Neural cell (in vitro differentiated cells): ENCODE results near the gene FCER2. TPM values are rescaled to one million over a fixed set of nuclear protein-coding genes. Genes with fewer than 3 reads are reported as not detected.

ENCODE experiments used
- H2AFZ ChIP-seq: fragments of 200-600, 300-800 bp; sonication (generic), shearing (Covaris generic); 2 replicates; pipeline ENCODE4 v1.6.0; 2014; ENCODE audit warnings: low read depth, mild to moderate bottlenecking, antibody characterized with exemption, low read length, moderate library complexity
- H3F3A ChIP-seq: fragments of 200-600 bp; shearing (Covaris generic); 2 replicates; pipeline ENCODE4 v1.6.1; 2016; ENCODE audit warnings: mild to moderate bottlenecking, moderate library complexity, mixed read lengths, antibody characterized with exemption, low read length; ENCODE audit not compliant: insufficient read depth, poor library complexity, severe bottlenecking
- H3K27ac ChIP-seq: fragments of 200-600, 300-800 bp; sonication (generic), shearing (Covaris generic); 2 replicates; pipeline ENCODE4 v1.5.1; 2014; ENCODE audit warnings: mild to moderate bottlenecking, low read length, moderate library complexity
- H3K27me3 ChIP-seq: fragments of 300-800, 200-600 bp; sonication (generic), shearing (Covaris generic); 2 replicates; pipeline ENCODE4 v1.6.0; 2014; ENCODE audit warnings: mild to moderate bottlenecking, low read depth, low read length, moderate library complexity; ENCODE audit not compliant: insufficient read depth
- H3K36me3 ChIP-seq: fragments of 300-800, 200-600 bp; sonication (generic), shearing (Covaris generic); 2 replicates; pipeline ENCODE4 v1.5.1; 2014; ENCODE audit warnings: mild to moderate bottlenecking, antibody characterized with exemption, low read length, moderate library complexity; ENCODE audit not compliant: insufficient read depth
- H3K4me2 ChIP-seq: fragments of 300-800, 200-600 bp; sonication (generic), shearing (Covaris generic); 2 replicates; pipeline ENCODE4 v1.6.0; 2014; ENCODE audit warnings: mild to moderate bottlenecking, low read length
- H3K4me3 ChIP-seq: fragments of 300-800, 200-600 bp; sonication (generic), shearing (Covaris generic); 2 replicates; pipeline ENCODE4 v1.5.1; 2014; ENCODE audit warnings: mild to moderate bottlenecking, low read length, moderate library complexity
- H3K79me2 ChIP-seq: fragments of 200-600 bp; shearing (Covaris generic); replicated peaks from 2 replicates; pipeline ENCODE4 v1.6.0; 2014; ENCODE audit warnings: mild to moderate bottlenecking, low read length, moderate library complexity; ENCODE audit not compliant: insufficient read depth
- H3K9ac ChIP-seq: fragments of 300-800, 200-600 bp; sonication (generic), shearing (Covaris generic); 2 replicates; pipeline ENCODE4 v1.6.1; 2016; ENCODE audit warnings: mild to moderate bottlenecking, low read length, mixed read lengths
- H3K9me2 ChIP-seq: fragments of 200-600 bp; shearing (Covaris generic); 2 replicates; pipeline ENCODE4 v1.6.1; 2016; ENCODE audit warnings: mild to moderate bottlenecking, low read length, mixed read lengths; ENCODE audit not compliant: insufficient read depth
- H3K9me3 ChIP-seq: fragments of 200-600, 300-800 bp; sonication (generic), shearing (Covaris generic); 2 replicates; pipeline ENCODE4 v1.6.1; 2016; ENCODE audit warnings: mild to moderate bottlenecking, mixed run types, low read length, moderate library complexity, mixed read lengths
- H4K20me1 ChIP-seq: fragments of 200-600 bp; shearing (Covaris generic); 2 replicates; pipeline ENCODE4 v1.6.1; 2016; ENCODE audit warnings: mild to moderate bottlenecking, mixed run types; ENCODE audit not compliant: insufficient read depth
- CTCF ChIP-seq: fragments of 450-650 bp; IDR thresholded peaks from 2 replicates; pipeline ENCODE4 v1.5.1; 2014; ENCODE audit warnings: antibody characterized with exemption, mild to moderate bottlenecking, moderate library complexity; ENCODE audit not compliant: poor library complexity, severe bottlenecking
- EP300 ChIP-seq: fragments of 450-650 bp; conservative IDR thresholded peaks from 2 replicates; pipeline ENCODE4 v1.6.1; 2014; ENCODE audit warnings: antibody characterized with exemption, mild to moderate bottlenecking, moderate library complexity; ENCODE audit not compliant: poor library complexity, severe bottlenecking
- EZH2 ChIP-seq: fragments of 200-600, 300-800 bp; shearing (Covaris generic), sonication (generic); IDR thresholded peaks from 2 replicates; pipeline ENCODE4 v1.6.1; 2014; ENCODE audit warnings: antibody characterized with exemption, low read length, borderline replicate concordance, mild to moderate bottlenecking; ENCODE audit not compliant: insufficient read depth, poor library complexity, severe bottlenecking
- MXI1 ChIP-seq: fragments of 450-650 bp; conservative IDR thresholded peaks from 2 replicates; pipeline ENCODE4 v1.6.1; 2014; ENCODE audit warnings: antibody characterized with exemption, mild to moderate bottlenecking; ENCODE audit not compliant: poor library complexity, severe bottlenecking
- POLR2AphosphoS5 ChIP-seq: IDR thresholded peaks from 2 replicates; pipeline ENCODE4 v1.6.1; 2012
- RAD21 ChIP-seq: fragments of 450-650 bp; conservative IDR thresholded peaks from 2 replicates; pipeline ENCODE4 v1.6.1; 2014; ENCODE audit warnings: antibody characterized with exemption, mild to moderate bottlenecking, moderate library complexity
- SMC3 ChIP-seq: fragments of 450-650 bp; conservative IDR thresholded peaks from 2 replicates; pipeline ENCODE4 v1.6.1; 2014; ENCODE audit warnings: antibody characterized with exemption, mild to moderate bottlenecking, moderate library complexity; ENCODE audit not compliant: poor library complexity
- TAF1 ChIP-seq: IDR thresholded peaks from 2 replicates; pipeline ENCODE4 v1.6.1; 2012; ENCODE audit warnings: low read depth
- polyA plus RNA-seq: library from polyadenylated mRNA; depleted of rRNA; stranded (reverse); fragments of >200 nt; gene quantifications from 2 replicates; pipeline ENCODE4 v1.2.3, GENCODE V29; 2014
- TF ChIP-seq, protein P1 (sequence below): IDR thresholded peaks from 2 replicates; pipeline ENCODE4 v1.6.1; 2012; ENCODE audit warnings: borderline replicate concordance

FCER2 gene
- polyA plus RNA-seq, 1 donor from 2014 or later: not detected

GRCh38 chr19:7698583-7698982, 3.3 kb downstream of the FCER2 start:
- Histone ChIP-seq H3K27ac (no peak overlapping the region), H3K9me3 (no peaks in the 10 kb centered on the region), H3K9ac (no peak overlapping the region), H3K36me3 (no peaks in the 10 kb centered on the region), H3K27me3 (no peaks in the 10 kb centered on the region), H3K9me2 (no peaks in the 10 kb centered on the region), H3K79me2 (no peaks in the 10 kb centered on the region), H2AFZ (no peak overlapping the region), H3K4me3 (no peak overlapping the region), H3F3A (no peaks in the 10 kb centered on the region), H3K4me2 (no peak overlapping the region), H4K20me1 (no peaks in the 10 kb centered on the region)
- TF ChIP-seq RAD21 (no peak), EP300 (no peak), CTCF (no peak), SMC3 (no peak), EZH2 (no peak), TAF1 (no peak), MXI1 (no peak), POLR2AphosphoS5 (no peak)
- TF ChIP-seq, protein P1, sequence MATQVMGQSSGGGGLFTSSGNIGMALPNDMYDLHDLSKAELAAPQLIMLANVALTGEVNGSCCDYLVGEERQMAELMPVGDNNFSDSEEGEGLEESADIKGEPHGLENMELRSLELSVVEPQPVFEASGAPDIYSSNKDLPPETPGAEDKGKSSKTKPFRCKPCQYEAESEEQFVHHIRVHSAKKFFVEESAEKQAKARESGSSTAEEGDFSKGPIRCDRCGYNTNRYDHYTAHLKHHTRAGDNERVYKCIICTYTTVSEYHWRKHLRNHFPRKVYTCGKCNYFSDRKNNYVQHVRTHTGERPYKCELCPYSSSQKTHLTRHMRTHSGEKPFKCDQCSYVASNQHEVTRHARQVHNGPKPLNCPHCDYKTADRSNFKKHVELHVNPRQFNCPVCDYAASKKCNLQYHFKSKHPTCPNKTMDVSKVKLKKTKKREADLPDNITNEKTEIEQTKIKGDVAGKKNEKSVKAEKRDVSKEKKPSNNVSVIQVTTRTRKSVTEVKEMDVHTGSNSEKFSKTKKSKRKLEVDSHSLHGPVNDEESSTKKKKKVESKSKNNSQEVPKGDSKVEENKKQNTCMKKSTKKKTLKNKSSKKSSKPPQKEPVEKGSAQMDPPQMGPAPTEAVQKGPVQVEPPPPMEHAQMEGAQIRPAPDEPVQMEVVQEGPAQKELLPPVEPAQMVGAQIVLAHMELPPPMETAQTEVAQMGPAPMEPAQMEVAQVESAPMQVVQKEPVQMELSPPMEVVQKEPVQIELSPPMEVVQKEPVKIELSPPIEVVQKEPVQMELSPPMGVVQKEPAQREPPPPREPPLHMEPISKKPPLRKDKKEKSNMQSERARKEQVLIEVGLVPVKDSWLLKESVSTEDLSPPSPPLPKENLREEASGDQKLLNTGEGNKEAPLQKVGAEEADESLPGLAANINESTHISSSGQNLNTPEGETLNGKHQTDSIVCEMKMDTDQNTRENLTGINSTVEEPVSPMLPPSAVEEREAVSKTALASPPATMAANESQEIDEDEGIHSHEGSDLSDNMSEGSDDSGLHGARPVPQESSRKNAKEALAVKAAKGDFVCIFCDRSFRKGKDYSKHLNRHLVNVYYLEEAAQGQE: no peak

DNA sequence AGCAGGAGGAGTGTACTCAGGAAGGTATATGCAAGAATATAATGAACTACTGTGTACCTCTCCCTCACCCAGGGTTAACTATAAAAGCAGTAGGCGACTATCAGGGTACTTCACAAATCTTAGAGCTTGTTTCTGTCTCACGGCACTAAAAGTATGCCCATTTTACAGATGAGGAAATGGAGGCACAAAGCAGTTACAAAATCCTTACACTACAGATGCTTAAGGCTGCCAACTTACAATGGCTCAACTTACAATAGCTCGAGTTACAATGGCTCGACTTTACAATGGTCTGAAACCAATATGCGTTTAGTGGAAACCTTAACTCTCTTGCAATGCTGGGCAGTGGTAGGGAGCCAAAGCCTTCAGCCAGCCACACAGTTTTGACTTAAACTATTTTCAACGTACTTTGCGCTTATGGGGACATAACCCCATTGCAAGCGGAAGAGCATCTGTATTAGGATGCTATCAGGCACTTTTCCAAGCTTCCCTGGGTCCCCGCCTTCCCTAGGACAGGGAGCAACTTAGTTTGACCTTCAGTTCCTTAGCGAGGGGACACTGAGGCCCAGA, 4.1 kb downstream of the FCER2 start:
- no peak overlapping the region for H3K4me3 ChIP-seq
- no peaks in the 10 kb centered on the region for H3K36me3 ChIP-seq
- no peak overlapping the region for H2AFZ ChIP-seq
- H3K4me2 ChIP-seq: no peak overlapping the region
- no peak overlapping the region for H3K27ac ChIP-seq
- TF ChIP-seq, protein P1: no peak
- no peak for TF ChIP-seq RAD21
- TF ChIP-seq EP300: no peak
- no peak for TF ChIP-seq MXI1
- no peak for TF ChIP-seq CTCF
- no peak for TF ChIP-seq EZH2
- no peak for TF ChIP-seq POLR2AphosphoS5
- TF ChIP-seq TAF1: no peak
- no peaks in the 10 kb centered on the region for H3F3A ChIP-seq
- H3K9me2 ChIP-seq: no peaks in the 10 kb centered on the region
- H4K20me1 ChIP-seq: no peaks in the 10 kb centered on the region
- no peaks in the 10 kb centered on the region for H3K27me3 ChIP-seq
- H3K9me3 ChIP-seq: no peaks in the 10 kb centered on the region
- no peak overlapping the region for H3K9ac ChIP-seq
- no peaks in the 10 kb centered on the region for H3K79me2 ChIP-seq
